ENCODE measurements around the gene EIF3L.

Gene EIF3L

GRCh38 chr22:37823134-37823985 is 25.9 kb upstream of the EIF3L start, which contains the start of gene GALR3:
GALR3 (plus strand) TSS chr22:37823382; CDS start chr22:37823407, 25 bp downstream.
- ATAC-seq = no peak
- TF ChIP-seq ZNF70 (CRISPR knock-in tag; IDR thresholded peaks at IDR 0.05) = no peak
- TF ChIP-seq, protein P1, sequence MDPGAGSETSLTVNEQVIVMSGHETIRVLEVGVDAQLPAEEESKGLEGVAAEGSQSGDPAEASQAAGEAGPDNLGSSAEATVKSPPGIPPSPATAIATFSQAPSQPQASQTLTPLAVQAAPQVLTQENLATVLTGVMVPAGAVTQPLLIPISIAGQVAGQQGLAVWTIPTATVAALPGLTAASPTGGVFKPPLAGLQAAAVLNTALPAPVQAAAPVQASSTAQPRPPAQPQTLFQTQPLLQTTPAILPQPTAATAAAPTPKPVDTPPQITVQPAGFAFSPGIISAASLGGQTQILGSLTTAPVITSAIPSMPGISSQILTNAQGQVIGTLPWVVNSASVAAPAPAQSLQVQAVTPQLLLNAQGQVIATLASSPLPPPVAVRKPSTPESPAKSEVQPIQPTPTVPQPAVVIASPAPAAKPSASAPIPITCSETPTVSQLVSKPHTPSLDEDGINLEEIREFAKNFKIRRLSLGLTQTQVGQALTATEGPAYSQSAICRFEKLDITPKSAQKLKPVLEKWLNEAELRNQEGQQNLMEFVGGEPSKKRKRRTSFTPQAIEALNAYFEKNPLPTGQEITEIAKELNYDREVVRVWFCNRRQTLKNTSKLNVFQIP (CRISPR knock-in tag; IDR thresholded peaks at IDR 0.05; ENCODE audit: borderline replicate concordance, low read depth) = no peak
- no peak for TF ChIP-seq ZFP30 (CRISPR knock-in tag; IDR thresholded peaks at IDR 0.05)
- TF ChIP-seq SNAI2 (CRISPR knock-in tag; IDR thresholded peaks at IDR 0.05) = no peak
- TF ChIP-seq, protein P2, sequence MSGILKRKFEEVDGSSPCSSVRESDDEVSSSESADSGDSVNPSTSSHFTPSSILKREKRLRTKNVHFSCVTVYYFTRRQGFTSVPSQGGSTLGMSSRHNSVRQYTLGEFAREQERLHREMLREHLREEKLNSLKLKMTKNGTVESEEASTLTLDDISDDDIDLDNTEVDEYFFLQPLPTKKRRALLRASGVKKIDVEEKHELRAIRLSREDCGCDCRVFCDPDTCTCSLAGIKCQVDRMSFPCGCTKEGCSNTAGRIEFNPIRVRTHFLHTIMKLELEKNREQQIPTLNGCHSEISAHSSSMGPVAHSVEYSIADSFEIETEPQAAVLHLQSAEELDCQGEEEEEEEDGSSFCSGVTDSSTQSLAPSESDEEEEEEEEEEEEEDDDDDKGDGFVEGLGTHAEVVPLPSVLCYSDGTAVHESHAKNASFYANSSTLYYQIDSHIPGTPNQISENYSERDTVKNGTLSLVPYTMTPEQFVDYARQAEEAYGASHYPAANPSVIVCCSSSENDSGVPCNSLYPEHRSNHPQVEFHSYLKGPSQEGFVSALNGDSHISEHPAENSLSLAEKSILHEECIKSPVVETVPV (CRISPR knock-in tag; IDR thresholded peaks at IDR 0.05) = no peak
- TF ChIP-seq ZC3H10 (CRISPR knock-in tag; IDR thresholded peaks at IDR 0.05) = no peak
- no peak for TF ChIP-seq ZNF8 (CRISPR knock-in tag; IDR thresholded peaks at IDR 0.05)
- TF ChIP-seq OSR1 (CRISPR knock-in tag; IDR thresholded peaks at IDR 0.05) = no peak
- TF ChIP-seq CREB5 (CRISPR knock-in tag; IDR thresholded peaks at IDR 0.05; ENCODE audit: low read depth) = no peak
- no peak for TF ChIP-seq PATZ1 (CRISPR knock-in tag; IDR thresholded peaks at IDR 0.05; ENCODE audit: borderline replicate concordance)
- no peak for TF ChIP-seq TCF4 (CRISPR knock-in tag; IDR thresholded peaks at IDR 0.05; ENCODE audit: borderline replicate concordance)
- TF ChIP-seq, protein P3, sequence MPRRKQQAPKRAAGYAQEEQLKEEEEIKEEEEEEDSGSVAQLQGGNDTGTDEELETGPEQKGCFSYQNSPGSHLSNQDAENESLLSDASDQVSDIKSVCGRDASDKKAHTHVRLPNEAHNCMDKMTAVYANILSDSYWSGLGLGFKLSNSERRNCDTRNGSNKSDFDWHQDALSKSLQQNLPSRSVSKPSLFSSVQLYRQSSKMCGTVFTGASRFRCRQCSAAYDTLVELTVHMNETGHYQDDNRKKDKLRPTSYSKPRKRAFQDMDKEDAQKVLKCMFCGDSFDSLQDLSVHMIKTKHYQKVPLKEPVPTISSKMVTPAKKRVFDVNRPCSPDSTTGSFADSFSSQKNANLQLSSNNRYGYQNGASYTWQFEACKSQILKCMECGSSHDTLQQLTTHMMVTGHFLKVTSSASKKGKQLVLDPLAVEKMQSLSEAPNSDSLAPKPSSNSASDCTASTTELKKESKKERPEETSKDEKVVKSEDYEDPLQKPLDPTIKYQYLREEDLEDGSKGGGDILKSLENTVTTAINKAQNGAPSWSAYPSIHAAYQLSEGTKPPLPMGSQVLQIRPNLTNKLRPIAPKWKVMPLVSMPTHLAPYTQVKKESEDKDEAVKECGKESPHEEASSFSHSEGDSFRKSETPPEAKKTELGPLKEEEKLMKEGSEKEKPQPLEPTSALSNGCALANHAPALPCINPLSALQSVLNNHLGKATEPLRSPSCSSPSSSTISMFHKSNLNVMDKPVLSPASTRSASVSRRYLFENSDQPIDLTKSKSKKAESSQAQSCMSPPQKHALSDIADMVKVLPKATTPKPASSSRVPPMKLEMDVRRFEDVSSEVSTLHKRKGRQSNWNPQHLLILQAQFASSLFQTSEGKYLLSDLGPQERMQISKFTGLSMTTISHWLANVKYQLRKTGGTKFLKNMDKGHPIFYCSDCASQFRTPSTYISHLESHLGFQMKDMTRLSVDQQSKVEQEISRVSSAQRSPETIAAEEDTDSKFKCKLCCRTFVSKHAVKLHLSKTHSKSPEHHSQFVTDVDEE (CRISPR knock-in tag; IDR thresholded peaks at IDR 0.05) = no peak
- no peak for TF ChIP-seq ZFP3 (CRISPR knock-in tag; IDR thresholded peaks at IDR 0.05)
- no peak for TF ChIP-seq ISL1 (CRISPR knock-in tag; IDR thresholded peaks at IDR 0.05)
- no peak for TF ChIP-seq CSDC2 (CRISPR knock-in tag; IDR thresholded peaks at IDR 0.05)
- no peak for TF ChIP-seq ARNTL (CRISPR knock-in tag; IDR thresholded peaks at IDR 0.05; ENCODE audit: borderline replicate concordance, low read depth)
- no peak for TF ChIP-seq ZNF565 (CRISPR knock-in tag; conservative IDR thresholded peaks at IDR 0.05; ENCODE audit: low read depth)
- TF ChIP-seq GLIS3 (CRISPR knock-in tag; IDR thresholded peaks at IDR 0.05) = no peak
- TF ChIP-seq ESRRG (CRISPR knock-in tag; IDR thresholded peaks at IDR 0.05) = no peak
- no peak for TF ChIP-seq BACH2 (CRISPR knock-in tag; IDR thresholded peaks at IDR 0.05; ENCODE audit: borderline replicate concordance)

DNA sequence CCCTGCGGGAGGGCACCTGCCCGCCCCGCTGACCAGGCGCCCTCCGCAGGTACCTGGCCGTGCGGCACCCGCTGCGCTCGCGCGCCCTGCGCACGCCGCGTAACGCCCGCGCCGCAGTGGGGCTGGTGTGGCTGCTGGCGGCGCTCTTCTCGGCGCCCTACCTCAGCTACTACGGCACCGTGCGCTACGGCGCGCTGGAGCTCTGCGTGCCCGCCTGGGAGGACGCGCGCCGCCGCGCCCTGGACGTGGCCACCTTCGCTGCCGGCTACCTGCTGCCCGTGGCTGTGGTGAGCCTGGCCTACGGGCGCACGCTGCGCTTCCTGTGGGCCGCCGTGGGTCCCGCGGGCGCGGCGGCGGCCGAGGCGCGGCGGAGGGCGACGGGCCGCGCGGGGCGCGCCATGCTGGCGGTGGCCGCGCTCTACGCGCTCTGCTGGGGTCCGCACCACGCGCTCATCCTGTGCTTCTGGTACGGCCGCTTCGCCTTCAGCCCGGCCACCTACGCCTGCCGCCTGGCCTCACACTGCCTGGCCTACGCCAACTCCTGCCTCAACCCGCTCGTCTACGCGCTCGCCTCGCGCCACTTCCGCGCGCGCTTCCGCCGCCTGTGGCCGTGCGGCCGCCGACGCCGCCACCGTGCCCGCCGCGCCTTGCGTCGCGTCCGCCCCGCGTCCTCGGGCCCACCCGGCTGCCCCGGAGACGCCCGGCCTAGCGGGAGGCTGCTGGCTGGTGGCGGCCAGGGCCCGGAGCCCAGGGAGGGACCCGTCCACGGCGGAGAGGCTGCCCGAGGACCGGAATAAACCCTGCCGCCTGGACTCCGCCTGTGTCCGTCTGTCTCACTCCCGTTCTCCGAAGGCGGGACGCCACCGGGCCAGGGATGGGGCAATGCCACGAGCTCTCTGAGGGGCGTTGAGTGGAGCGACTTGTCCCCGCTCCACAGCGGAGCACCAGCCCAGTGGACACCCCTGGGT is 24.3 kb upstream of the EIF3L start:
- TF ChIP-seq TCF4 (CRISPR knock-in tag; IDR thresholded peaks at IDR 0.05; ENCODE audit: borderline replicate concordance) (no peak), RARB (CRISPR knock-in tag; IDR thresholded peaks at IDR 0.05) (no peak), ISL1 (CRISPR knock-in tag; IDR thresholded peaks at IDR 0.05) (no peak), ZFP3 (CRISPR knock-in tag; IDR thresholded peaks at IDR 0.05) (no peak)
- ATAC-seq = no peak
